Measurements from ENCODE around the gene OCIAD1. TPM values are rescaled to one million over a fixed set of nuclear protein-coding genes. Genes with fewer than 3 reads are reported as not detected.

Gene OCIAD1
- total and polyA plus RNA-seq, 2 of the 13 experiments (the other 11 are each of a cell fraction or from before 2014, with no cell fraction given): 67.3 to 74.9 TPM

DNA sequence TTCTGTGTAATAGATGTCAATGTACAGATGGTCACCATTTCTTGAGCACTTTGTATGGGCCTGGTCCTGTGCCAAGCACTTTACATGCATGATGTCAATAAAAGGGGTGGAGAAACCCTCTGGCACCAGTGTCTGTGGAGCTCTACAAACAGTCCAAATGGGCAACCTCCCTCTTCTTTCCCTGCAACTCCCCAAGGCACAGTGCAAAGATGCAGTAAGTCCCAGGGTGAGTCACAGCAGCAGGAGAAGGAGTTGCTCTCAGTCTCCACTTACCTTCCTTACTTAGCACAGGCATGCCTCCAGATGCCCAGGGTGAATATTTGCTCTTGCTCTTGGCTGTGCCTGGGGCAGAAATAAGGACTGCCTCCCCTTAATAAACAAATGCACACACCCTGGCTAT lies 71.4 kb downstream of the OCIAD1 start:
- in situ Hi-C loops (cut with HindIII; ENCODE audit: extremely low pct_ligation_motif_present, low pct_unique_long_range_greater_than_20kb) (no loop called here), intact Hi-C loops (cut with micrococcal nuclease; ENCODE audit: unreplicated experiment) (no loop called here)
- Histone ChIP-seq H3K9ac (ENCODE audit: insufficient read depth, low read depth, low read length) (no peak overlapping the region), H2AFZ (ENCODE audit: low read length) (no peak overlapping the region), H3K79me2 (ENCODE audit: insufficient read depth, low read length) (no peaks in the 10 kb centered on the region), H3K27me3 (ENCODE audit: control insufficient read depth in 1 of 2, insufficient read depth in 2 of 2, low read length in 2 of 2) (no peaks in the 10 kb centered on the region), H3K9me3 (ENCODE audit: low read length) (no peaks in the 10 kb centered on the region), H3K4me3 (replicated peaks in 1 of 3; ENCODE audit: insufficient read depth in 1 of 3, low read depth in 2 of 3, low read length in 3 of 3) (no peak overlapping the region), H4K20me1 (ENCODE audit: insufficient read depth, low read length) (no peaks in the 10 kb centered on the region), H3K36me3 (replicated peaks in 1 of 2; ENCODE audit: control insufficient read depth in 1 of 2, insufficient read depth in 2 of 2, low read length in 2 of 2) (no peaks in the 10 kb centered on the region), H3K4me2 (ENCODE audit: low read depth, low read length) (no peak overlapping the region), H3K27ac (ENCODE audit: extremely low read length, insufficient read depth, low read length) (no peak overlapping the region), H3K4me1 (ENCODE audit: insufficient read depth, low read length) (peaks cover 23% of the 10 kb centered on the region)
- no peak for FAIRE-seq
- no TSS peak for BruUV-seq (replicated peaks)
- ChIA-PET CTCF (ENCODE audit: low intra/inter-chr PET ratio, low total read pairs) (no interaction called here), POLR2A (no interaction called here)
- TF ChIP-seq MTF1 (CRISPR knock-in tag; IDR thresholded peaks at IDR 0.05) (no peak), HOXA9 (CRISPR knock-in tag; IDR thresholded peaks at IDR 0.05; ENCODE audit: borderline replicate concordance) (no peak), MED8 (CRISPR knock-in tag; IDR thresholded peaks at IDR 0.05; ENCODE audit: insufficient replicate concordance) (no peak), KLF9 (CRISPR knock-in tag; IDR thresholded peaks at IDR 0.05; ENCODE audit: low read depth) (no peak), ZNF547 (CRISPR knock-in tag; IDR thresholded peaks at IDR 0.05) (no peak)
- ATAC-seq: no peak
- DNase-seq (ENCODE audit: low spot score): no peak

DNA sequence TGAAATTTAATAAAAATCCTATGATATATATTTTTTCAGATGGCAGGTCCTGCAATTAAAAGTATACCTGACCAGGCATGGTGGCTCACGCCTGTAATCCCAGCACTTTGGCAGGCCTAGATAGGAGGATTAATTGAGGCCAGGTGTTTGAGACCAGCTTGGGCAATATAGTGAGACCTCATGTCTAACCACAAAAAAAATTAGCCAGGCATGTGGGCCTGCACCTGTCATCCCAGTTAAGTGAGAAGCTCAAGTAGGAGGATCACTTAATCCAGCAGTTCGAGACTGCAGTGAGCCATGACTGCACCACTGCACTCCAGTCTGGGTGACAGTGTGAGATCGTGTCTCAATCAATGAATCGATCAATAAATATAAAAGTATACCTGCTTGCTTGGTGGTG lies 73.2 kb downstream of the OCIAD1 start:
- Histone ChIP-seq H2AFZ (ENCODE audit: low read length) (no peak overlapping the region), H3K4me1 (ENCODE audit: insufficient read depth, low read length) (peaks cover 23% of the 10 kb centered on the region), H4K20me1 (ENCODE audit: insufficient read depth, low read length) (no peaks in the 10 kb centered on the region), H3K4me2 (ENCODE audit: low read depth, low read length) (no peak overlapping the region), H3K9me3 (ENCODE audit: low read length) (no peaks in the 10 kb centered on the region), H3K79me2 (ENCODE audit: insufficient read depth, low read length) (no peaks in the 10 kb centered on the region), H3K9ac (ENCODE audit: insufficient read depth, low read depth, low read length) (no peak overlapping the region), H3K4me3 (replicated peaks in 1 of 3; ENCODE audit: insufficient read depth in 1 of 3, low read depth in 2 of 3, low read length in 3 of 3) (no peak overlapping the region), H3K27me3 (ENCODE audit: control insufficient read depth in 1 of 2, insufficient read depth in 2 of 2, low read length in 2 of 2) (no peaks in the 10 kb centered on the region), H3K27ac (ENCODE audit: extremely low read length, insufficient read depth, low read length) (no peak overlapping the region), H3K36me3 (replicated peaks in 1 of 2; ENCODE audit: control insufficient read depth in 1 of 2, insufficient read depth in 2 of 2, low read length in 2 of 2) (no peaks in the 10 kb centered on the region)
- ATAC-seq (no peak), FAIRE-seq (no peak), DNase-seq (ENCODE audit: low spot score) (no peak)
- CTCF ChIA-PET (ENCODE audit: low intra/inter-chr PET ratio, low total read pairs): no interaction called here
- in situ Hi-C loops (cut with HindIII; ENCODE audit: extremely low pct_ligation_motif_present, low pct_unique_long_range_greater_than_20kb) (no loop called here), intact Hi-C loops (cut with micrococcal nuclease; ENCODE audit: unreplicated experiment) (no loop called here)
- POLR2A ChIA-PET: no interaction called here
- 82% methylated on average over 4 of the region's 4 CpGs for WGBS (ENCODE audit: low lambda C conversion rate)
- BruUV-seq (replicated peaks): no TSS peak
- TF ChIP-seq ZNF34 (CRISPR knock-in tag; IDR thresholded peaks at IDR 0.05; ENCODE audit: borderline replicate concordance) (no peak), ZNF788 (CRISPR knock-in tag; IDR thresholded peaks at IDR 0.05; ENCODE audit: borderline replicate concordance) (no peak), ZNF549 (CRISPR knock-in tag; IDR thresholded peaks at IDR 0.05) (no peak), ZNF577 (CRISPR knock-in tag; IDR thresholded peaks at IDR 0.05; ENCODE audit: borderline replicate concordance, low read depth) (no peak), SMAD9 (CRISPR knock-in tag; IDR thresholded peaks at IDR 0.05) (no peak), ZNF883 (CRISPR knock-in tag; IDR thresholded peaks at IDR 0.05; ENCODE audit: not compliant biosample characterization) (no peak), ZNF441 (CRISPR knock-in tag; IDR thresholded peaks at IDR 0.05; ENCODE audit: borderline replicate concordance) (no peak), SP1 (IDR thresholded peaks at IDR 0.05) (no peak), SP1 (CRISPR knock-in tag; IDR thresholded peaks at IDR 0.05) (no peak), HNRNPH1 (optimal IDR thresholded peaks at IDR 0.05; ENCODE audit: low read depth, low read length) (no peak), TCF7L2 (IDR thresholded peaks at IDR 0.05; ENCODE audit: low read depth, low read length) (no peak)
- TF ChIP-seq, protein P1, sequence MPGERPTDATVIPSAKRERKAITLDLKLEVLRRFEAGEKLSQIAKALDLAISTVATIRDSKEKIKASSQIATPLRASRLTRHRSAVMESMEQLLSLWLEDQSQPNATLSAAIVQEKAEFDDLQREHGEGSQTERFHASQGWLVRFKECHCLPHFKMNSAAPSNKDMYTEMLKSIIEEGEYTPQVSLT (CRISPR knock-in tag; IDR thresholded peaks at IDR 0.05; ENCODE audit: borderline replicate concordance, low read depth): no peak
- TF ChIP-seq, protein P2, sequence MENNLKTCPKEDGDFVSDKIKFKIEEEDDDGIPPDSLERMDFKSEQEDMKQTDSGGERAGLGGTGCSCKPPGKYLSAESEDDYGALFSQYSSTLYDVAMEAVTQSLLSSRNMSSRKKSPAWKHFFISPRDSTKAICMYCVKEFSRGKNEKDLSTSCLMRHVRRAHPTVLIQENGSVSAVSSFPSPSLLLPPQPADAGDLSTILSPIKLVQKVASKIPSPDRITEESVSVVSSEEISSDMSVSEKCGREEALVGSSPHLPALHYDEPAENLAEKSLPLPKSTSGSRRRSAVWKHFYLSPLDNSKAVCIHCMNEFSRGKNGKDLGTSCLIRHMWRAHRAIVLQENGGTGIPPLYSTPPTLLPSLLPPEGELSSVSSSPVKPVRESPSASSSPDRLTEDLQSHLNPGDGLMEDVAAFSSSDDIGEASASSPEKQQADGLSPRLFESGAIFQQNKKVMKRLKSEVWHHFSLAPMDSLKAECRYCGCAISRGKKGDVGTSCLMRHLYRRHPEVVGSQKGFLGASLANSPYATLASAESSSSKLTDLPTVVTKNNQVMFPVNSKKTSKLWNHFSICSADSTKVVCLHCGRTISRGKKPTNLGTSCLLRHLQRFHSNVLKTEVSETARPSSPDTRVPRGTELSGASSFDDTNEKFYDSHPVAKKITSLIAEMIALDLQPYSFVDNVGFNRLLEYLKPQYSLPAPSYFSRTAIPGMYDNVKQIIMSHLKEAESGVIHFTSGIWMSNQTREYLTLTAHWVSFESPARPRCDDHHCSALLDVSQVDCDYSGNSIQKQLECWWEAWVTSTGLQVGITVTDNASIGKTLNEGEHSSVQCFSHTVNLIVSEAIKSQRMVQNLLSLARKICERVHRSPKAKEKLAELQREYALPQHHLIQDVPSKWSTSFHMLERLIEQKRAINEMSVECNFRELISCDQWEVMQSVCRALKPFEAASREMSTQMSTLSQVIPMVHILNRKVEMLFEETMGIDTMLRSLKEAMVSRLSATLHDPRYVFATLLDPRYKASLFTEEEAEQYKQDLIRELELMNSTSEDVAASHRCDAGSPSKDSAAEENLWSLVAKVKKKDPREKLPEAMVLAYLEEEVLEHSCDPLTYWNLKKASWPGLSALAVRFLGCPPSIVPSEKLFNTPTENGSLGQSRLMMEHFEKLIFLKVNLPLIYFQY (CRISPR knock-in tag; IDR thresholded peaks at IDR 0.05; ENCODE audit: borderline replicate concordance): no peak
